Hair follicular keratinocyte (primary cell): Measurements from ENCODE around the gene CBX3. TPM values are rescaled to one million over a fixed set of nuclear protein-coding genes. Genes with fewer than 3 reads are reported as not detected.

ENCODE experiments used
- total RNA-seq: library from RNA; depleted of rRNA; stranded (reverse); fragments of >200 nt; gene quantifications from 2 replicates; pipeline ENCODE4 v1.2.3, GENCODE V29; 2015

CBX3 gene
- 96.3 and 131 TPM in 2 replicates for total RNA-seq

GRCh38 chr7:26201247-26202018 lies at the start of gene CBX3:
Gene CBX3 (plus strand): TSS chr7:26201745. CDS start chr7:26202999, 1,254 bp downstream.

GRCh38 chr7:26151953-26152781 lies 49.4 kb upstream of the CBX3 start, which contains the start of gene NFE2L3:
Gene NFE2L3 (plus strand): TSS chr7:26152198. CDS start chr7:26152499, 301 bp downstream.

GRCh38 chr7:26200444-26201246 lies 900 bp upstream of the CBX3 start, which contains the start of gene HNRNPA2B1:
Gene HNRNPA2B1 (minus strand): TSS chr7:26200746. CDS start chr7:26200577, 169 bp downstream.

Other genes with a start within 250 kb of the CBX3 start
- 7.6 and 8.0 TPM in 2 replicates for gene NFE2L3, start 49.5 kb upstream of the CBX3 start, total RNA-seq
- gene HNRNPA2B1, start 999 bp upstream of the CBX3 start, total RNA-seq, result 117 and 259 TPM in 2 replicates
- 4.2 and 5.7 TPM in 2 replicates for gene SNX10, start 90.1 kb downstream of the CBX3 start, total RNA-seq